Stimulated activated CD8-positive, alpha-beta memory T cell treated with anti-CD3 and anti-CD28 coated beads, Interleukin-12 subunit alpha, Interleukin-12 subunit beta, amount 100 ng/mL, for 1 hour (primary cell): ENCODE measurements around the gene VWCE.
"Not testable (repeated sequence)": the region's sequence is repeated elsewhere in the genome, so short reads cannot be mapped to it uniquely, and the experiment has no call there.

Experiments used
- DNase-seq: peaks from one replicate; pipeline ENCODE4 v3.0.0-alpha.2; 2020; ENCODE audit warnings: low read depth

VWCE gene

GRCh38 chr11:61210629-61211028 lies 84.5 kb downstream of the VWCE start:
- not testable (repeated sequence) for DNase-seq
